ENCODE data around the gene IMPDH2.

GRCh38 chr3:48999085-48999858 is 29.9 kb downstream of the IMPDH2 start:
- TF ChIP-seq CTCF (IDR thresholded peaks at IDR 0.05) (no peak), POLR2A (IDR thresholded peaks at IDR 0.05) (no peak)

Measured in lower leg skin (tissue), 3 donors.